HepG2 (cell line): ENCODE measurements around the gene CKS2. TPM values are rescaled to one million over a fixed set of nuclear protein-coding genes. Genes with fewer than 3 reads are reported as not detected.

Source experiments
- ATAC-seq: fragments of 200-7000 bp; cut with Tn5 transposase; 3 replicates; pipeline ENCODE4 v1.9.1; 2020; ENCODE audit warnings: mild to moderate bottlenecking, moderate library complexity
- BruUV-seq: library from RNA; stranded (reverse); fragments of 400-500 nt; replicated peaks from 2 replicates; lab custom pipeline; 2021; lab: Mats Ljungman, UMichigan
- CTCF ChIA-PET: fragments of 300-600 bp; formaldehyde crosslinking; extraction: SDS; loops from one replicate; lab custom pipeline; 2021; ENCODE audit warnings: low total read pairs, inconsistent platforms, low intra/inter-chr PET ratio; lab: Yijun Ruan, JAX
- POLR2A ChIA-PET: fragments of 350-600 bp; sonication (Branson Sonifier 250); formaldehyde crosslinking; loops from one replicate; lab custom pipeline; 2020; ENCODE audit warnings: antibody characterized with exemption, inconsistent platforms; lab: Yijun Ruan, JAX
- DNase-seq: peaks from one replicate; pipeline ENCODE4 v3.0.0-alpha.2; 2015; ENCODE audit warnings: low spot score
- FAIRE-seq: peaks from 3 replicates; lab custom pipeline; 2011; peaks lifted over from hg19 to GRCh38; lab: Jason Lieb, UNC
- H2AFZ ChIP-seq: one replicate; pipeline ENCODE4 v1.6.1; 2011; ENCODE audit warnings: low read length, inconsistent platforms
- H3K27ac ChIP-seq: fragments of 300-600 bp; 3 replicates; pipeline ENCODE4 v1.8.0; 2011; ENCODE audit warnings: mixed run types, mild to moderate bottlenecking, mixed read lengths, low read length, inconsistent platforms; ENCODE audit not compliant: insufficient read depth; ENCODE audit errors: extremely low read length
- H3K27me3 ChIP-seq, 2 experiments: fragments of 200-600 bp in 1 of 2; 2 replicates in 1 of 2; 3 replicates in 1 of 2; pipeline versions ENCODE4 v1.6.0 to v1.8.0; 2011; ENCODE audit warnings: low read length in 2 of 2, mild to moderate bottlenecking in 2 of 2, moderate library complexity in 2 of 2, inconsistent platforms in 1 of 2; ENCODE audit not compliant: insufficient read depth in 2 of 2, control insufficient read depth in 1 of 2
- H3K36me3 ChIP-seq, 2 experiments: fragments of 200-600 bp in 1 of 2; replicated peaks in 1 of 2; 2 replicates in 1 of 2; 3 replicates in 1 of 2; pipeline versions ENCODE4 v1.5.1 to v1.8.0; 2011; ENCODE audit warnings: low read length in 2 of 2, inconsistent platforms in 1 of 2; ENCODE audit not compliant: insufficient read depth in 2 of 2, control insufficient read depth in 1 of 2
- H3K4me1 ChIP-seq: 2 replicates; pipeline ENCODE4 v1.5.1; 2012; ENCODE audit warnings: low read length, inconsistent platforms; ENCODE audit not compliant: insufficient read depth
- H3K4me2 ChIP-seq: 2 replicates; pipeline ENCODE4 v1.6.0; 2011; ENCODE audit warnings: low read depth, low read length, inconsistent platforms
- H3K4me3 ChIP-seq, 3 experiments: fragments of 200-600 bp in 1 of 3; sonication (generic), shearing (Covaris generic) in 1 of 3; replicated peaks in 1 of 3; 2 replicates each; pipeline ENCODE4 v1.5.1; 2011 to 2016; ENCODE audit warnings: low read length in 3 of 3, inconsistent platforms in 2 of 3, low read depth in 2 of 3, mild to moderate bottlenecking in 2 of 3, control low read depth in 1 of 3, mixed read lengths in 1 of 3; ENCODE audit not compliant: insufficient read depth in 1 of 3
- H3K79me2 ChIP-seq: one replicate; pipeline ENCODE4 v1.6.1; 2011; ENCODE audit warnings: low read length, inconsistent platforms; ENCODE audit not compliant: insufficient read depth
- H3K9ac ChIP-seq: 2 replicates; pipeline ENCODE4 v1.6.0; 2011; ENCODE audit warnings: mild to moderate bottlenecking, low read depth, low read length, inconsistent platforms; ENCODE audit not compliant: insufficient read depth
- H3K9me3 ChIP-seq: 2 replicates; pipeline ENCODE4 v1.5.1; 2012; ENCODE audit warnings: mild to moderate bottlenecking, low read length
- H4K20me1 ChIP-seq: 2 replicates; pipeline ENCODE4 v1.6.0; 2011; ENCODE audit warnings: inconsistent platforms, mild to moderate bottlenecking, low read length, moderate library complexity; ENCODE audit not compliant: insufficient read depth
- ETV5 ChIP-seq: IDR thresholded peaks from 2 replicates; pipeline ENCODE4 v1.6.1; 2018; ENCODE audit warnings: missing biosample characterization, missing genetic modification reagents, inconsistent platforms, borderline replicate concordance
- MAFF ChIP-seq: IDR thresholded peaks from 2 replicates; pipeline ENCODE4 v1.6.1; 2011; ENCODE audit warnings: low read depth, low read length, improper control_type of control experiment
- MAFK ChIP-seq, 2 experiments: IDR thresholded peaks in 1 of 2; conservative IDR thresholded peaks in 1 of 2; 2 replicates each; pipeline ENCODE4 v1.6.1; 2011; ENCODE audit warnings: improper control_type of control experiment in 2 of 2, low read length in 2 of 2
- RELA ChIP-seq: sonication (generic); formaldehyde crosslinking; IDR thresholded peaks from 2 replicates; pipeline ENCODE4 v1.4.0; 2020; ENCODE audit warnings: missing genetic modification reagents
- TP53 ChIP-seq: sonication (generic); formaldehyde crosslinking; conservative IDR thresholded peaks from 2 replicates; pipeline ENCODE4 v1.4.0; 2020; ENCODE audit warnings: missing genetic modification reagents
- ZNF639 ChIP-seq: conservative IDR thresholded peaks from 2 replicates; pipeline ENCODE4 v1.6.1; 2018; ENCODE audit warnings: missing genetic modification reagents
- ZNF772 ChIP-seq: sonication (generic); formaldehyde crosslinking; IDR thresholded peaks from 2 replicates; pipeline ENCODE4 v1.5.0; 2020; ENCODE audit warnings: mild to moderate bottlenecking, missing genetic modification reagents
- WGBS: methylation state at CpG from one replicate; pipeline ENCODE4 v1.1.6; 2017; ENCODE audit warnings: low lambda C conversion rate; 5-methylcytosine and 5-hydroxymethylcytosine counted together
- in situ Hi-C: cut with HindIII; loops from 2 replicates; pipeline ENCODE4 v1.10.0; 2017; ENCODE audit warnings: low pct_unique_long_range_greater_than_20kb; ENCODE audit not compliant: extremely low pct_ligation_motif_present
- intact Hi-C: fragments of 100-400 bp; cut with micrococcal nuclease; formaldehyde crosslinking; loops from one replicate; pipeline ENCODE4 v1.10.0; 2022; ENCODE audit not compliant: unreplicated experiment
- polyA plus RNA-seq, 8 experiments: library from polyadenylated mRNA; depleted of rRNA in 3 of 8; stranded (reverse) in 7 of 8; unstranded in 1 of 8; fragments of >200 nt; fragmentation: Illumina TruSeq in 4 of 8; extraction: Trizol in 4 of 8; gene quantifications; 2 replicates each; pipeline versions ENCODE4 v1.2.1 to v1.2.3, GENCODE V29; 2011 to 2016; ENCODE audit warnings: low read depth in 4 of 8, missing spikeins in 1 of 8, mixed read lengths in 1 of 8; ENCODE audit not compliant: insufficient read depth in 1 of 8
- total RNA-seq, 5 experiments: library from RNA; depleted of rRNA; stranded (reverse); fragments of >200 nt; fragmentation: Illumina TruSeq; extraction: Trizol; gene quantifications; 2 replicates each; pipeline ENCODE4 v1.2.3, GENCODE V29; 2016; ENCODE audit warnings: low read depth in 1 of 5

CKS2 gene
- total and polyA plus RNA-seq, 2 of the 13 experiments (the other 11 are each of a cell fraction or from before 2014, with no cell fraction given): 251 to 317 TPM

- TF ChIP-seq ZNF772 (CRISPR knock-in tag): no peak
These were observed 12.4 kb downstream of the CKS2 start (continued) for GRCh38 chr9:89323390-89323789.

- no TSS peak for BruUV-seq
- intact Hi-C loops (no loop called here), in situ Hi-C loops (no loop called here)
- ChIA-PET POLR2A (no interaction called here), CTCF (no interaction called here)
- Histone ChIP-seq H2AFZ (no peak overlapping the region), H3K36me3 (peaks cover 4 to 32% of the 10 kb centered on the region in 2 experiments; a peak in 4 of 5 replicates), H3K9me3 (no peaks in the 10 kb centered on the region), H3K27me3 (no peaks in the 10 kb centered on the region), H3K9ac (no peak overlapping the region), H3K27ac (no peak overlapping the region), H3K4me1 (peaks cover 28% of the 10 kb centered on the region), H3K79me2 (peaks cover 36% of the 10 kb centered on the region), H3K4me2 (no peak overlapping the region), H3K4me3 (no peak overlapping the region), H4K20me1 (no peaks in the 10 kb centered on the region)
- ATAC-seq: no peak
- DNase-seq: no peak
- TF ChIP-seq ETV5 (CRISPR knock-in tag): no peak
- peak; percentile 65 for TF ChIP-seq MAFF
- peak in 1 of 2 experiments; percentile 81; a peak in 3 of 4 replicates for TF ChIP-seq MAFK (conservative IDR thresholded peaks at IDR 0.05 in 1 of 2, IDR thresholded peaks at IDR 0.05 in 1 of 2; ENCODE audit: low read length in 2 of 2)
- no peak for FAIRE-seq
- WGBS: 99% methylated on average over 3 of the region's 3 CpGs
These were observed 14.7 kb downstream of the CKS2 start for GRCh38 chr9:89325733-89326132.

- no peak overlapping the region for H2AFZ ChIP-seq
- H4K20me1 ChIP-seq: no peaks in the 10 kb centered on the region
- H3K9ac ChIP-seq: no peak overlapping the region
- no peaks in the 10 kb centered on the region for H3K27me3 ChIP-seq
- H3K79me2 ChIP-seq: peaks cover 17% of the 10 kb centered on the region
- H3K27ac ChIP-seq: no peak overlapping the region
- FAIRE-seq: no peak
- no peak overlapping the region for H3K4me2 ChIP-seq
- WGBS: 95% methylated on average over 8 of the region's 8 CpGs
- POLR2A ChIA-PET: no interaction called here
- H3K4me1 ChIP-seq: peaks cover 24% of the 10 kb centered on the region
- intact Hi-C loops (no loop called here), in situ Hi-C loops (no loop called here)
- no peak for TF ChIP-seq ZNF639 (CRISPR knock-in tag)
- TF ChIP-seq RELA (CRISPR knock-in tag): no peak
- no peak for TF ChIP-seq TP53 (CRISPR knock-in tag)
- TF ChIP-seq, all 625 proteins: peak for 0
- no peaks in the 10 kb centered on the region for H3K9me3 ChIP-seq
- no TSS peak for BruUV-seq
- CTCF ChIA-PET: no interaction called here
- peaks cover 4 to 48% of the 10 kb centered on the region in 2 experiments; a peak in 4 of 5 replicates for H3K36me3 ChIP-seq
- no peak overlapping the region for H3K4me3 ChIP-seq
- DNase-seq: no peak
- no peak for ATAC-seq
These were observed 17.1 kb downstream of the CKS2 start for GRCh38 chr9:89328064-89328463.
